Measurements from ENCODE around the gene CUL9. TPM values are rescaled to one million over a fixed set of nuclear protein-coding genes. Genes with fewer than 3 reads are reported as not detected.

Gene CUL9
- total RNA-seq, 4 donors from 2014 or later, result 26.2 to 50.9 (median 32.5) TPM

GRCh38 chr6:43203718-43204095 is 21.7 kb downstream of the CUL9 start:
- H3K27ac ChIP-seq, result no peak overlapping the region
- no peaks in the 10 kb centered on the region for H3K9me3 ChIP-seq
- 90 to 96% methylated on average over 8 of the region's 8 CpGs for WGBS, 2 donors
- H3K4me3 ChIP-seq, result no peak overlapping the region
- DNase-seq, result no peak
- no peaks in the 10 kb centered on the region for H3K27me3 ChIP-seq
- intact Hi-C loops (cut with DNase I), result no loop called here
- TF ChIP-seq CTCF (IDR thresholded peaks at IDR 0.05), result no peak
- TF ChIP-seq POLR2A (IDR thresholded peaks at IDR 0.05), result no peak
- no peaks in the 10 kb centered on the region for H3K4me1 ChIP-seq
- peaks cover 8 to 85% (median 13%) of the 10 kb centered on the region in 3 donors for H3K36me3 ChIP-seq

- Histone ChIP-seq H3K4me1 (no peaks in the 10 kb centered on the region), H3K4me3 (no peak overlapping the region), H3K9me3 (no peaks in the 10 kb centered on the region), H3K27me3 (no peaks in the 10 kb centered on the region), H3K27ac (no peak overlapping the region), H3K36me3 (peaks cover 5 to 78% (median 13%) of the 10 kb centered on the region in 3 donors)
- intact Hi-C loops (cut with DNase I), result no loop called here
- WGBS, 2 donors, result 93 to 95% methylated on average over 14 to 16 of the region's 23 CpGs
- no peak for DNase-seq
- TF ChIP-seq CTCF (IDR thresholded peaks at IDR 0.05), result no peak
- no peak for TF ChIP-seq POLR2A (IDR thresholded peaks at IDR 0.05)
These were observed 22.5 kb downstream of the CUL9 start for GRCh38 chr6:43204271-43205105.

- no peaks in the 10 kb centered on the region for H3K9me3 ChIP-seq
- intact Hi-C loops (cut with DNase I), result no loop called here
- H3K4me1 ChIP-seq, result no peaks in the 10 kb centered on the region
- no peak overlapping the region for H3K4me3 ChIP-seq
- no peak for DNase-seq
- peaks cover 5 to 69% (median 8%) of the 10 kb centered on the region in 3 donors for H3K36me3 ChIP-seq
- no peak overlapping the region for H3K27ac ChIP-seq
- 97 to 100% methylated on average over 6 to 8 of the region's 10 CpGs for WGBS, 2 donors
- TF ChIP-seq CTCF (IDR thresholded peaks at IDR 0.05) (no peak), POLR2A (IDR thresholded peaks at IDR 0.05) (no peak)
- no peaks in the 10 kb centered on the region for H3K27me3 ChIP-seq
These were observed 23.9 kb downstream of the CUL9 start for GRCh38 chr6:43205849-43206248.

GRCh38 chr6:43207286-43207685 is 25.3 kb downstream of the CUL9 start:
- Histone ChIP-seq H3K9me3 (no peaks in the 10 kb centered on the region), H3K36me3 (peaks cover 5 to 56% (median 8%) of the 10 kb centered on the region in 3 donors), H3K27ac (no peak overlapping the region), H3K4me3 (no peak overlapping the region), H3K4me1 (no peaks in the 10 kb centered on the region), H3K27me3 (no peaks in the 10 kb centered on the region)
- TF ChIP-seq POLR2A (IDR thresholded peaks at IDR 0.05), result no peak
- TF ChIP-seq CTCF (IDR thresholded peaks at IDR 0.05), result no peak
- intact Hi-C loops (cut with DNase I), result no loop called here
- no peak for DNase-seq
- WGBS, 2 donors, result 73 to 78% methylated on average over 2 of the region's 2 CpGs

GRCh38 chr6:43211955-43212354 is 30.0 kb downstream of the CUL9 start:
- intact Hi-C loops (cut with DNase I), result no loop called here
- WGBS, 2 donors, result 81 to 94% methylated on average over 1 of the region's 1 CpG
- TF ChIP-seq POLR2A (IDR thresholded peaks at IDR 0.05), result no peak
- no peak for TF ChIP-seq CTCF (IDR thresholded peaks at IDR 0.05)
- peaks cover 6 to 54% (median 6%) of the 10 kb centered on the region in 3 donors for H3K36me3 ChIP-seq
- no peaks in the 10 kb centered on the region for H3K9me3 ChIP-seq
- no peak overlapping the region for H3K4me3 ChIP-seq
- H3K27me3 ChIP-seq, result no peaks in the 10 kb centered on the region
- H3K27ac ChIP-seq, result no peak overlapping the region
- H3K4me1 ChIP-seq, result no peaks in the 10 kb centered on the region
- DNase-seq, result no peak

Data from esophagus squamous epithelium (tissue), 5 donors.